Sciatic nerve (tissue), 2 donors: ENCODE results near the gene FLYWCH1. TPM values are rescaled to one million over a fixed set of nuclear protein-coding genes. Genes with fewer than 3 reads are reported as not detected.

ENCODE experiments used
- ATAC-seq: fragments of 200-7000 bp; cut with Tn5 transposase; one replicate; pipeline ENCODE4 v1.9.1; 2020; ENCODE audit warnings: mild to moderate bottlenecking, moderate library complexity
- DNase-seq: peaks from one replicate; pipeline ENCODE4 v3.0.0-alpha.2; 2020; ENCODE audit warnings: low spot score
- intact Hi-C: fragments of 100-400 bp; cut with DNase I; formaldehyde crosslinking; loops from one replicate; pipeline ENCODE4 v1.14.2; 2022
- total RNA-seq: library from RNA; stranded (reverse); fragmentation: NEBNext Ultra II Directional; extraction: Animal tissue kit (Norgen Biotek cat#: 25700); gene quantifications from one replicate; pipeline ENCODE4 v1.2.1, GENCODE V29; 2021
- donor health status: DM: no; HTN: no; CAD: no.
- donor health status: DM: no; HTN: no; CAD: no.

Gene FLYWCH1, protein sequence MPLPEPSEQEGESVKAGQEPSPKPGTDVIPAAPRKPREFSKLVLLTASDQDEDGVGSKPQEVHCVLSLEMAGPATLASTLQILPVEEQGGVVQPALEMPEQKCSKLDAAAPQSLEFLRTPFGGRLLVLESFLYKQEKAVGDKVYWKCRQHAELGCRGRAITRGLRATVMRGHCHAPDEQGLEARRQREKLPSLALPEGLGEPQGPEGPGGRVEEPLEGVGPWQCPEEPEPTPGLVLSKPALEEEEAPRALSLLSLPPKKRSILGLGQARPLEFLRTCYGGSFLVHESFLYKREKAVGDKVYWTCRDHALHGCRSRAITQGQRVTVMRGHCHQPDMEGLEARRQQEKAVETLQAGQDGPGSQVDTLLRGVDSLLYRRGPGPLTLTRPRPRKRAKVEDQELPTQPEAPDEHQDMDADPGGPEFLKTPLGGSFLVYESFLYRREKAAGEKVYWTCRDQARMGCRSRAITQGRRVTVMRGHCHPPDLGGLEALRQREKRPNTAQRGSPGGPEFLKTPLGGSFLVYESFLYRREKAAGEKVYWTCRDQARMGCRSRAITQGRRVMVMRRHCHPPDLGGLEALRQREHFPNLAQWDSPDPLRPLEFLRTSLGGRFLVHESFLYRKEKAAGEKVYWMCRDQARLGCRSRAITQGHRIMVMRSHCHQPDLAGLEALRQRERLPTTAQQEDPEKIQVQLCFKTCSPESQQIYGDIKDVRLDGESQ
- total RNA-seq, result 72.5 TPM

DNA sequence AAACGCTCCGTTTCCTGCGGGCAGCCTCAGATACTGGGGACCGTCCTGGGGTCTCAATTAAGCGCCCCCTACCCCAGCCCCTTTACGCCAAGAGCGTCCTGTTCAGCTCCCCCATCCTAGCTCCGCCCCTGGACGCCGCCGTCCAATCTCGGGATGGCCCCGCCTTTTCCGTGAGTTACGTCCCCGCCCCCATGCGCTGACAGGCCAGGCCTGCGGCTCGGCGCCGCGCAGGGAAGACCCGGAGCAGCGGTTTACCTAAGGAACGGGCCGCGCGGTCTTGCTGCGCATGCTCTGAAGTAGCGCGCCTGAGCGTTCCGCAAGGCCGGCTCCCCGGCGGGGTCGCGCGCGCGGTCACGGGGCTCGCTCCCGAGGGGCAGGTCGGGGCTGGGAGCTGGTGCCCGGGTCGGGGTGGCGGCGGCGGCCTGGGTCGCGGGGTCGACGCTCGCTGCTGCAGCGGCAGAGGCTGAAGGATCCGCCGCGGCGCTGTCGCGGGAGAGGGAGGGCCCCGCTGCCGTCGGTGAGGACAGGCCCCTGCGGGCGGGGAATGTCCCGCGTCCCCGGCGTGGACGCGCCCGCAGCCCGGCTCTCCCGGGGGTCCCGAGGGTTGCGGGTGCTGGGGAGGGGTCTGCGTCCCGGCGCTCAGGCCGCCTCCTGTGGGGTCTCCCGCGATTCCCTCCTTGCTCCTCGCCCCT, at the start of gene FLYWCH1:
FLYWCH1 (plus strand) TSS at position 294 of the 692 bp plus-strand sequence. CDS start 17,755 bp downstream, outside the sequence.
- peak; percentile 100 for DNase-seq

DNA sequence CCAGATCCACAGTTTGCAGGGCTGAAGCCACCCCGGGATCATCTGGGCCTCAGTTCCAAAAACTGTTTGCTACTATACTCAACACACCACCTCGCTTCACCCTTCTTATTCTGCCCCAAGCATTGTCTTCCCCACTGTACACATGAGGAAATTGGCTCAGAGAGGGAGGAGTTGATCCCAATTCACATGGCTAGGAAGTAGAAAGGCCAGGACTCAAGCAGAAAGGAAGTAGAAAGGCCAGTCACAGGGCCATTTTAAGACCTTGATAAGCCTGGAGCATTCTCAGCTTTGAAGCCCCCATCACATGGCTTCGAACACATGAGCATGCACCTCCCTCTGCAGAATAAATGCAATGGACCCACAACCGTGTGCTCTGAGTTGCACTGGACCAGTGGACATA, 46.1 kb upstream of the FLYWCH1 start:
- ATAC-seq (no peak), DNase-seq (no peak)
- intact Hi-C loops, result no loop called here

More for the DNA sequence above, at the start of gene FLYWCH1:
- ATAC-seq, result peak; percentile 97
- intact Hi-C loops, result no loop called here

DNA sequence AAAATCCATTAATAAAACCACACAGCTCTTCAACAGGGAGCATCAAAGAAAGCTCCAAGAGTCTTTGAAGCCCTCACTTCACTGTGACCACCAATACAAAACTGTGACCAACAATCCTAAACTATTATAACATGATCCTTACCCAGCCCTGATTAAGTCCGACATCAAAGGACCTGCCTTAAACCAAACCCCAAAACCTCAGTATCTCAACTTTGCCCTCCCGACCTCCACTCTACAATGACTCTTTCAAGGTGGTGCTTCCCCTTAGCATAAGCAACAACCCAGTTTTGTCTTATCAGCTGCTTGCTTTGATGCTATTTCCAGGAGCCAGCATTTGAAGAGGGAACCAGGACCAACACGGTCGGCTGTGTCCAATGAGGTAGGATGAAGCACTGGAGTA, 45.3 kb upstream of the FLYWCH1 start:
- intact Hi-C loops, result no loop called here
- ATAC-seq (no peak), DNase-seq (no peak)

DNA sequence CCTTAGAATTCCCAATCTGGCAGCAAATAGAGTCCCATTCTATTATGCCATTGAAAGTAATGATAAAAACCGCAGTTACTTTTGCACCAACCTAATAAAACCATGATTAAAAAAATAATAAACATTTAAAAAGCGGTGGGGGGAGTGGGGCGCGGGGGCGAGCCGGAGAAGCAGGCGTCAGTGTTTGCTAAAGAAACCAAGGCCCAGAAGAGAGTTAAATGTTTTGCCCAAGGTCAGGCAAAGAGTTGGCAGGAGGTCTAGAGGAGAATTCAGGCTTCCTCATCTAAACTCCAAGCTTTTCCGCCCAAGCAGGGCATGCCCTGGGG, 44.1 kb upstream of the FLYWCH1 start:
- ATAC-seq (no peak), DNase-seq (no peak)
- intact Hi-C loops, result no loop called here

DNA sequence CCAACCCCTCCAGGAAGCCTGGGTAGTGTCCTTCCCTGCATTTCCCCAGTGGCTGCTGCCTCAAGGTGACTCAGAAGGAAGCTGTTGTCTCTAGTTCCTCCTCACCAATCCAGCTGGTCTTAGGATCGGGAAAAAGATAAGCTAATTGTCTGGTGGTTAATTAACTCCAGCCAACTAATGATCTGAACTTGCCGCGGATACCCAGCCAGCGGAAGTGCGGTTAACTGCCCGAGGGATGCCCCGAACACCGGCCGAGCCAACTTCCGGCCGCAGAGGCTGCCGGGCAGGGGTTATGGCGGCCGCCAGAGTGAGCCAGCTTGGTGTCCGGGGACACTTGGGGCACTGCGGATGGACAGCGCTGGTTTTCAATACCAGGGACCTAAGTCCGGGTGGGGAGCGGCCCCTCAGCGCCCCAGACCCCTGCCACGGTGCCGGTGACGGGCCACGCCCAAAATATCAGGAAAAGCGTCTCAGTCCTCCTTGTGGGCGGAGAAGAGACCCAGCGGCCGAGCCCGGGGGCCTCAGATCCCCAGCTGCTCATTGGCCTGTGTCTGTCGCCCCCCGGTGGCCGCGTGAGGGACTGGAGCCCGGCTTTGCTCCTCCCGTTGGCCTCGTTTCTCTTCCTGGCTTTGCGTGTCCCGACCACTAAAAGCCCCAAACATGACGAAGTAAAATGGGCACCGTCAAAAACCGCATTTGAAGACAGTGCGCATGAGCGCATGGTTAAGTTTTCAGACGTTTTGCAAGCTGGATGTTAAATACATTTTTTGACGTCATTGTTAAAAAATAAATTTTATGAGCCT, 43.5 kb upstream of the FLYWCH1 start:
- intact Hi-C loops, result no loop called here
- DNase-seq, result peak; percentile 95
- ATAC-seq, result peak; percentile 98

DNA sequence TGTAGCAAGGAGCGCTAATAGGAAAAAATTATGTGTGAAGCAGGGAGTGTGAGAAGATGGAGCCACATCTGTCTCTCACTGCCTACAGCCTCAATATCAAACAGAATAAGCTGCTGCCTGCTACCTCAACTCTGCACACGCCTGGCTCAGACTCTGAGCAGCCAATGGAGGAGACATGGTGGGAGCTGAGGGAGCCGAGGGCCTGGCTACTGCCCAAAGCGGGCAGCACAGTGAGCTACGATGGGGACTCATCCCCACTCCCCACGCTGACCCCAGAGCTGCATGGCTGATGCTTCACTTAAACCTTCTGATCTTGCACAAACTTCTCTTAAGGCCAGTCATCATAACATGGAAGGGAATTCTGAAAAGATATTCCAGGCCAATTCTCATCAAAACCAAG, 39.8 kb upstream of the FLYWCH1 start:
- ATAC-seq, result no peak
- DNase-seq, result no peak
- intact Hi-C loops, result loop anchor here (10.0 kb wide), 1 partner anchor 53 kb away; no protein-coding TSS in a partner anchor

DNA sequence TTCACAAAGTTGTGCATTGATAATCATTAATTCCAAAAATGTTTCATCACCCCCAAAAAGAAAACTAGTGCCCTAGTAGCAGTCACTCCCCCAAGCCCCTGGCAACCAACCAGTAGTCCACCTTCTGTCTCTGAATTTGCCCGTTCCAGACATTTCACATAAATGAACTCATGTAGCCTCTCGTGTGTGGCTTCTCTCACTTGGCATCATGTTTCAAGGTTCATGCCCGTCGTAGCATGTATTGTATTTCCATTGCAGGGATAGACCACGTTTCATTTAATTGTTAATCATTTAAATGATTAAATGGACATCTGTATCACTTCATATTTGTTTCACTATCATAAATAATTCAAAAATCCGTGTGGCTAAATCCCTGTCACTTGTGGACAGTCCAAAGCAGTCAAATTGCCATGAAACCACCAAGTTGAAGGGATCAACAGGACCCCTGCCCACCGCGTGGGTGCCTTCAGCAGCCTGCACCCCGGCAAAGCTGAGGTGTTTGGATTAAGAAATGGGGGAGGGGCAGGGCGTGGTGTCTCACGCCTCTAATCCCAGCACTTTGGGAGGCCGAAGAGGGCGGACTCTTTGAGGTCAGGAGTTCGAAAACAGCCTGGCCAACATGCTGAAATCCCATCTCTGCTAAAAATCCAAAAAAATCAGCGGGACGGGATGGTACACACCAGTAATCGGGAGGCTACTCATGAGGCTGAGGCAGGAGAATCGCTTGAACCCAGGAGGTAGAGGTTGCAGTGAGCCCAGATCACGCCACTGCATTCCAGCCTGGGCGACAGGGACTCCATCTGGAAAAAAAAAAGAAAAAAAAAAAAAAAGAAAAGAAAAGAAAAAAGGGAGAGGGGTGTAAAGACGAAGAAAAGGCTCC, 37.5 kb upstream of the FLYWCH1 start:
- intact Hi-C loops, result loop anchor here (10.0 kb wide), 1 partner anchor 51 kb away; no protein-coding TSS in a partner anchor
- ATAC-seq (peak; percentile 27), DNase-seq (no peak)

DNA sequence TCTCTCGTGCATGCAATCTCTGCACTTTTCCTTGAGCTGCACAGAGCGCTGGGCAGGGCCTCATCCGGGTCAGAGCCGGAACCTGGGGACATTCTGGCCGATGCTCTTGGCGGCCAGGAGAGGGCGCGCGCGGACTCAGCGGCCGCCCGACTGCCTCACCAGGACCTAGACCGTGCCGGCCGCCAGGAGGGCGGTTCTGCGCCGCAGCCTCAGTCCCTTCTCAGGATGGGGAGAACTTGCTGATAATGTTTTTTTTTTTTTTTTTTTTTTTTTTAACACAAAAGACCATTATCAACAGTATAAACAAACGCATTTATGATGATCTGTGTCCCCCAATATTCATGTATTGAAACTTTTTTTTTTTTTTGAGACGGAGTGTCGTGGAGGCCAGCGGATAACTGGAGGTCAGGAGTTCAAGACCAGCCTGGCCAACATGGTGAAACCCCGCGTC, 36.8 kb upstream of the FLYWCH1 start:
- peak; percentile 98 for ATAC-seq
- DNase-seq, result peak; percentile 87

DNA sequence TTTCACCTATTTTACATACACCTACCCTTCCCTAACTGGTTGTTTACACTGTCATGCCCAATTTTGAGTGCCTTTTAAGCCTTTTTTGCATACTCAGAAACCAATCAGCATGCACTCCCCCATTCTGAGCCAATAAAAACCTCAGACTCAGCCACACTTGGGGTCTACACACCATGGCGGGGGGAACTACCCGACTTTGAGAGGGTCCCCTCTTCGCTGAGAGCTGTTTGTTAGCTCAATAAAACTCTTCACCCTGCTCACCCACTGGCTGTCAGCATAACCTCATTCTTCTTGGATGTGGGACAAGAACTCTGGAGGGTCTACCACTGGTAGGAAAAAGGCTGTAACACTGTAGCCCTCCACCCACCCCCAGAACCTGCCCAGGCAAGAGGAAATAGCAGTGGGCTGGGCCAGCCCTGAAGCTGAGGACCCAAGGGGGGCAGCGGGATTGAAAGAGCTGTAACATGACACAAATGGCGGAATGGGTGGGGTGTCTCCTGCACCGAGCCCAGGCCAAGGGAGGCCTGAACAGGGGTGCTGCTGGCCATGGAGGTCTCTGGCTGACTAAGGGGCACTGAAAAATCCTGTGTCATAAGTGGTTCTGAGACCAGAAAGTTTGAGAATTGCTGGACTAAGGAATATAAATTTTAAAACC, 31.8 kb upstream of the FLYWCH1 start:
- intact Hi-C loops, result loop anchor here (10.0 kb wide), 1 partner anchor 45 kb away; no protein-coding TSS in a partner anchor
- DNase-seq (no peak), ATAC-seq (no peak)

More for the DNA sequence above, 36.8 kb upstream of the FLYWCH1 start:
- intact Hi-C loops, result loop anchor here (10.0 kb wide), 1 partner anchor 50 kb away; no protein-coding TSS in a partner anchor

DNA sequence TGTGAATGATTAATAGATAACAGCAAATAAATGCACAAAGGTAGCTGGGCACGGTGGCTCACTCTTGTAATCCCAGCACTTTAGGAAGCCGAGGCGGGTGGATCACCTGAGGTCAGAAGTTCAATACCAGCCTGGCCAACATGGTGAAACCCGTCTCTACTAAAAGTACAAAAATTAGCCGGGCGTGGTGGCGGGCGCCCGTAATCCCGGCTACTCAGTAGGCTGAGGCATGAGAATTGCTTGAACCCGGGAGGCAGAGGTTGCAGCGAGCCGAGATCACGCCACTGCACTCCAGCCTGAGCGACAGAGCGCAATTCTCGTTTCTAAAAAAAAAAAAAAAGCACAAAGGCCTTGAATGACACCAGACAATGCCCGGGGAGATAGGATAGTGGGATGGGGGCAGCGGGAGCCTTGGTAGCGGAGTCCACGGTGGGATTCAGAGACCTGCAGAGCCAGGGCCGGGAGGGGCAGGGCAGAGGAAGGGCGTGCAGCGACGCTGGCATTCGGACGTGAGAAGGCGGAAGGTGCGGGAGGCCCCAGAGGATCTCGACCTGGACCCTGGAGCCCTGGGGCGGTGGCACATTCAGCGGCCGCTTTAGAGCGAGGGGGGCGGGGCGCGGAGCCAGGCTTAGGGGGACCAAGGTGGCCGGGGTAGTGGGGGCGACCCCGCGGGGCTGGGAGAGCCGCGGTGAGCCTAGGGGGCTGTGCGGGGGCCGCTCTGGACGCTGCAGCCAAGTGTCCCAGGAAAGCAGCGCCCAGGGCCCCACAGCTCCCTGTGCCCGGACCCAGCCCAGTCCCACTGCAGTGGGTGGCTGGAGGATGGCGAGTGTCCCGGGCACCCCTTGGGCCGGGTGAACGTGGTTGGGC, 29.7 kb upstream of the FLYWCH1 start:
- intact Hi-C loops, result no loop called here
- DNase-seq (no peak), ATAC-seq (peak; percentile 2)

DNA sequence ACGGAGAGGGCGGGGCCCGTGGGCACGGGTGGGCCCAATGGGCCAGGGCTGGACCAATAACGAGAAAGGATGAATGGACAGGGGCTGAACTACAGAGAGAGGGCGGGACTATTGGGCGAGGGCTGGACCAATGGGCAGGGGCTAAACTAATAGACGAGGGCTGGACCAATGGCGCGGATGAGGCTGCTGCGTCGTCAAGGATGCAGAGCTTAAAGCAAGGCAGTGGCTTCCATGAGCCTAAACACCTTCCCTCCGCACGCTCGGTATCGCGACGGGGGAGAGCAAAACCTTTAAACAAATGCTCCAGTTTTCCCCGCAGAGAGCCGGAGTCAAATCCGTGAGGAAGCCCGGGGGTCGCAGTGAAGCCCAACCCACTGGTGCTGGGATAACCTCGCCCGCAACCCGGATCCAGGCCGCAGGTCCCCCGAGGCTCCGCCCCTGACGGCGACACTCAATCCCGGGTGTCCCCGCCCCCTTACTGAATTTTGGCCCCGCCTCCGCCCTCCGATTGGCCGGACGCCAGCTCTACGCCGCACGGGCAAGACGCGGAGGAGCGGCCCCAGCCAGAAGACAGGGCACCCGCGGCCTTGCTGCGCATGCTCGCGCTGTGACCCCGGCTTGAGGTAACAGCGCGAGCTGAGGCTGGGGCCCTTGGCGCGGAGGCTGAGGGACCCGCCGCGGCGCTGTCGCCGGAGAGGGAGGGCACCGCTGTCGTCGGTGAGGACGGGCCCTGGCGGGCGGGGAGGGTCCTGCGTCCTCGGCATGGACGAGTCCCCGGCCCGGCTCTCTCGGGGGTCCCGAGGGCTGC, 28.9 kb upstream of the FLYWCH1 start, which contains the start of gene FLYWCH2:
FLYWCH2 (plus strand) TSS at position 566 of the 808 bp plus-strand sequence. CDS start 13,235 bp downstream, outside the sequence.
- peak; percentile 99 for ATAC-seq
- intact Hi-C loops, result no loop called here

DNA sequence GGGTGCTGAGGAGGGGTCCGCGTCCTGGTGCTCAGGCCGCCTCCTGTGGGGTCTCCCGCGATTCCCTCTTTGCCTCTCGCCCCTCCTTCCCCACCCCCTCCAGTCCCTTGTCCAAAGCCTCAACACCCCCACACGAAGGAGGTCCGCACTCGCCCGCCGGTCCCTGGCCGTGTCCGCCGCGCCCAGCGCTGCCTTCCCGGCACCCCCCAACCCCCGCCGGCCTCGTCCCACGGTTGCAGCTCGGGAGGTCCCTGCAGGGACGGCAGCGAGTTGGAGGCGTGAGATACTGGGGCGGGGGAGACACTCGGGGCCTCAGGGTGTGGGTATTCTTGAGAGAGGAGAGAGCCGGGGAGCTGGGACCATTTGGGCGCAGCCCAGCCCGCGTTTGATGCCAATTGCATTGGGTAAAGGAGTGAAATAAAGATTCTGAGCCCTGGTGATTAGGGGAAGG, 28.2 kb upstream of the FLYWCH1 start:
- intact Hi-C loops, result no loop called here
- ATAC-seq, result peak; percentile 0
- DNase-seq, result no peak

More for the DNA sequence above, 28.9 kb upstream of the FLYWCH1 start, which contains the start of gene FLYWCH2:
- peak; percentile 99 for DNase-seq

DNA sequence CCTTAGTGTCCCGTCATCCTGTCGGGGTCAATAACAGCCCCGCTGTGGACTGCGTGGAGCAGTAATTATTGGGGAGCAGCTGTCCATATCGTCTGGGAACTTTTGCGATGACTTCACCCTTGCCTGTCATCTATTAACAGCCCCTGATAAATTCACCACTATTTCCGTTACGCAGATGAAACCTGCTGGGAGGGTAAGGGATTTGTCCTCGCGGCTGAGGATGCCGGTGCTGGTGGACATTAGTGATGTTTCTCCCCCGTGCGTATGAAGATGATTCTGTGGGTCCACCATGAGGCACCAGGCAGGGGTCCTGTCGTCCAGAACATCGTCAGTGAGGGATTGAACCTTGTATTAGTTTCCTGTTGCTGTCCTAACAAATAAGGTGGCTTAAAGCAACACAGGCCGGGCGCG, 27.7 kb upstream of the FLYWCH1 start:
- DNase-seq, result no peak
- no peak for ATAC-seq
- intact Hi-C loops, result no loop called here

DNA sequence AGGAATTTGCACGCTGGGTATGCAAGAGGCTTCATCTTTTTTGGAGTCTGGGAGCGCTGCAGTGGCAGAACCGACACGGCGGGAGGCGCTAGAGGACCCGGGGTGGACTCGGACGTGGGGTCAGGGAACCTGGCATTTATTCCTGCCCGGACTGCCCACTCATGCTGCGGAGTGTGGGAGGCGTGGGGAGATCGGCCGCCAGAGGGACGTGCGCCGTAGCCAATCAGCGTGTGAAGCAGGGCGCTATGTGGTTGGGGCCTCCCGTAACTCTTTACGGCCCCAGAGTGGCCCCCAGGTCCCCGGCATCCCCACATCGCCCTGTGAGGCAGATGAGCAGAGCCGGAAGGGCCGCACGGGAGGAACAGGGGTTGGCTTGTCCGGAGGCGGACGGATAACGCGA, 17.5 kb upstream of the FLYWCH1 start:
- no peak for ATAC-seq

DNA sequence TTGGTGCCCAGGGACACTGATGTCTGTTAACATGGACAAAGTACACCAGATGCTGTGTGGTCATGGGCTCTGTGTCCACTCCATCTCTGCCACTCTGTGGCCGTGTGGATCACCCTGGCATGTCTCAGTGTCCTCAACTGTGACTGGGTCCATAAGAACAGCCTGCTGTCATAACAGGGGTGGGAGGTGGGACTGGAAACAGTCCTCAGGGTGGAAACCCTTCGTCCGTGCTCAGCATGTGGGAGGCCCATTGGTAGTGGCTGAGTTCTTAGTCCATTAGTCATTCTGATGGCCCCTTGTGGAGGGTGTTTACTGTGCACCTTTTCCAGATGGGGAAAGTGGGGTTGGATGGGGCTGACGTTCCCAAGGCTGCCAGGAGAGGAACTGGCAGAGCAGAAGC, 15.9 kb upstream of the FLYWCH1 start:
- DNase-seq, result no peak
- no peak for ATAC-seq
- intact Hi-C loops, result no loop called here

More for the DNA sequence above, 17.5 kb upstream of the FLYWCH1 start:
- intact Hi-C loops, result no loop called here
- DNase-seq, result no peak
